T-helper 1 cell treated with Interleukin-12 subunit alpha and Interleukin-12 subunit beta and Interleukin-4 antibody, amounts not matched to agents 30 μg/mL and 1 μg/mL, for 36 hours (primary cell): ENCODE measurements around the gene TTLL11.
"Not testable (repeated sequence)": the region's sequence is repeated elsewhere in the genome, so short reads cannot be mapped to it uniquely, and the experiment has no call there.

ENCODE experiments used
- H3K27ac Mint-ChIP-seq: one replicate; pipeline ENCODE4 v1.8.0; 2021; ENCODE audit warnings: mild to moderate bottlenecking, mixed read lengths
- H3K27me3 Mint-ChIP-seq: one replicate; pipeline ENCODE4 v1.8.0; 2021; ENCODE audit warnings: low read depth, mixed read lengths
- H3K36me3 Mint-ChIP-seq: one replicate; pipeline ENCODE4 v1.8.0; 2021; ENCODE audit warnings: low read depth, mixed read lengths
- H3K4me1 Mint-ChIP-seq: one replicate; pipeline ENCODE4 v1.8.0; 2021; ENCODE audit warnings: low read depth, mixed read lengths
- H3K4me3 Mint-ChIP-seq: one replicate; pipeline ENCODE4 v1.8.0; 2021; ENCODE audit warnings: mild to moderate bottlenecking, moderate library complexity, mixed read lengths
- H3K9me3 Mint-ChIP-seq: one replicate; pipeline ENCODE4 v1.8.0; 2021; ENCODE audit warnings: mixed read lengths

TTLL11 gene

DNA sequence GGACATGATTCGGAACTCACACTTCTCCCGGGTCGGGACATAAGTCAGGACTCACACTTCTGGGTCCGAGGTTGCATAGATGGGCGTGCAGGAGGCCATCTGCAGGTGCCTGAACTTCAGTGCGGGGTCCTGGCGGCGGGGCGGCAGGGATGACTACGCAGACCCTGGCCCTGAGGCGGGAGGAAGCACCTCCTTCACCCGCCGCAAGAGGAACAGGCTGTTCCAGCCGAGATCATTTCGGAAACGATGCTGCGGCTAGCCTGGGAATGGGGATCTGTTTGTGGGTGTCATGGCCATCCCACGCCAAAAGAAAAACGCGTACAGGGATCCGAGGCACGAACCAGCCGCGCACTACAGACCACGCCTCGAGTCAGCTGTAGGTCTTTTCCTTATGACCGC lies 196.6 kb downstream of the TTLL11 start:
- Mint-ChIP-seq H3K9me3 (peaks cover 4% of the 10 kb centered on the region), H3K27ac (no peak overlapping the region), H3K27me3 (no peaks in the 10 kb centered on the region), H3K4me1 (no peaks in the 10 kb centered on the region), H3K36me3 (no peaks in the 10 kb centered on the region), H3K4me3 (no peak overlapping the region)

GRCh38 chr9:121895818-121896544 lies 197.1 kb downstream of the TTLL11 start:
- Mint-ChIP-seq H3K4me1 (no peaks in the 10 kb centered on the region), H3K27ac (no peak overlapping the region), H3K4me3 (no peak overlapping the region), H3K9me3 (peaks cover 4% of the 10 kb centered on the region), H3K27me3 (no peaks in the 10 kb centered on the region), H3K36me3 (no peaks in the 10 kb centered on the region)

DNA sequence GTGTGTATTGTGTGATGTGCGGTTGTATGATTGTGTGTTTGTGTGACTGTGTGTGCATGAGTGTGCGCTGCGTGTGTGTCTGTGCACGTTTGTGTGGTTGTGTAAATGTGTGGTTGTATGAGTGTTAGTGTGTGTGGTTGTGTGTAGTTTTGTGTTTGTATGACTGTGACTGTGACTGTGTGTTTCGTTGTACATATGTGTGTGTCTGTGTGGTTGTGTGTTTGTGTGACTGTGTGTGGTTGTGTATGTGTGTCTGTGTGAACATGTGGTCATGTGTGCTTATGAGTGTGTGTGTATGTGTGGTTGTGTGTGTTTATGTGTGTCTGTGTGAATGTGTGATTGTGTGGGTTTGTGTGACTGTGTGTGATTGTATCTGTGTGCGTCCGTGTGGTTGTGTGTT lies 197.8 kb downstream of the TTLL11 start:
- Mint-ChIP-seq H3K4me1 (no peaks in the 10 kb centered on the region), H3K27me3 (no peaks in the 10 kb centered on the region), H3K36me3 (no peaks in the 10 kb centered on the region), H3K4me3 (no peak overlapping the region), H3K9me3 (peaks cover under 1% of the 10 kb centered on the region), H3K27ac (no peak overlapping the region)

DNA sequence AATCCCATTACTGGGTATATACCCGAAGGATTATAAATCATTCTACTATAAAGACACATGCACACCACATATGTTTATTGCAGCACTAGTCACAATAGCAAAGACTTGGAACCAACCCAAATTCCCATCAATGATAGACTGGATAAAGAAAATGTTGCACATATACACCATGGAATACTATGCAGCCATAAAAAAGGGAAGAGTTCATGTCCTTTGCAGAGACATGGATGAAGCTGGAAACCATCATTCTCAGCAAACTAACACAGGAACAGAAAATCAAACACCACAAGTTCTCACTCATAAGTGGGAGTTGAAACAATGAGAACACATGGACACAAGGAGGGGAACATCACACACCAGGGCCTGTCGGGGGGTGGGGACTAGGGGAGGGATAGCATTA lies 198.7 kb downstream of the TTLL11 start:
- H3K4me1 Mint-ChIP-seq, H3K36me3 Mint-ChIP-seq, H3K27me3 Mint-ChIP-seq, H3K27ac Mint-ChIP-seq, H3K9me3 Mint-ChIP-seq, H3K4me3 Mint-ChIP-seq: not testable (repeated sequence)

DNA sequence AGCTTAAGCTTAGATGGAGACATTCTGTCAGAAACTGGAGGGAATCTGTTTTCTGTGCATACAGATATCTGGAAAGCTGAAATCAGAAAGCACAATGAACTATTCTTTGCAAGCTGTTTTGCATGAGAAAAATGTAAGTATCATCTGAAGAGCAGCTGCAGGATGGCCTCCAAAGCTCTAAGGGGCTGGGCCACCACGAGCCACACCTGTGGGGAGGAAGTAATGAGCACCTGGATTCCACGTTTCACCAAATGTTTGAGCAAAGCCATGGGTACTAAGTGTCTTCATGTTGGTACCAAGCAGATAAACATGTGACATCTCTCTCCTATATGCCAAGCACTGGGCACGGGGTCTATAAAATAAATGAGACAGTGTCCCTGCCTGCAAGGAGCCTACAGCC lies 199.3 kb downstream of the TTLL11 start:
- Mint-ChIP-seq H3K9me3 (no peaks in the 10 kb centered on the region), H3K36me3 (no peaks in the 10 kb centered on the region), H3K27ac (no peak overlapping the region), H3K27me3 (no peaks in the 10 kb centered on the region), H3K4me1 (no peaks in the 10 kb centered on the region), H3K4me3 (no peak overlapping the region)

DNA sequence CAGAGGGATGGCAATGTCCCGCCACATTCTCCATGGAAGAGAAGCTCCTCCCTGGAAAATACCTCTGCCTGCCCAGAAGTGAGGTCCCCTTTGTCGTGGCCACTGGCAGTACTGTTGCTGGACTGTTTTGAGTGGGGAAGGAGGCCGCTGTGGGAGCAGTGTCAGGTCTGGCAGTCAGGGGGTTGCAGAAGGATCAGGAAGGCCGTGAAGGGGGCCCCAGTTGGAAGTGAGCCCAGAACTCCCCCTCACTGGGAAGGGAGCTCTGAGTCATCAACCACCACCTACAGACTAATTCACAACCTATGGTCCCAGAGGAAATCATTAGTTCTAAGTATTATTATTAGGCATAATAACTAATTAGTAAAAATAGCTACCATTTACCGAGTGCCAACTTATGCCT lies 200.4 kb downstream of the TTLL11 start:
- no peak overlapping the region for H3K4me3 Mint-ChIP-seq
- no peaks in the 10 kb centered on the region for H3K4me1 Mint-ChIP-seq
- no peaks in the 10 kb centered on the region for H3K9me3 Mint-ChIP-seq
- no peak overlapping the region for H3K27ac Mint-ChIP-seq
- no peaks in the 10 kb centered on the region for H3K36me3 Mint-ChIP-seq
- no peaks in the 10 kb centered on the region for H3K27me3 Mint-ChIP-seq

- Mint-ChIP-seq H3K4me3 (no peak overlapping the region), H3K27me3 (no peaks in the 10 kb centered on the region), H3K4me1 (peaks cover 5% of the 10 kb centered on the region), H3K36me3 (no peaks in the 10 kb centered on the region), H3K9me3 (no peaks in the 10 kb centered on the region), H3K27ac (no peak overlapping the region)
These were observed 202.4 kb downstream of the TTLL11 start for GRCh38 chr9:121890746-121891145.

- no peaks in the 10 kb centered on the region for H3K36me3 Mint-ChIP-seq
- no peaks in the 10 kb centered on the region for H3K9me3 Mint-ChIP-seq
- peaks cover 5% of the 10 kb centered on the region for H3K4me1 Mint-ChIP-seq
- H3K27ac Mint-ChIP-seq: peak overlapping the region; percentile 33
- H3K27me3 Mint-ChIP-seq: no peaks in the 10 kb centered on the region
- no peak overlapping the region for H3K4me3 Mint-ChIP-seq
These were observed 203.0 kb downstream of the TTLL11 start for GRCh38 chr9:121889990-121890563.

DNA sequence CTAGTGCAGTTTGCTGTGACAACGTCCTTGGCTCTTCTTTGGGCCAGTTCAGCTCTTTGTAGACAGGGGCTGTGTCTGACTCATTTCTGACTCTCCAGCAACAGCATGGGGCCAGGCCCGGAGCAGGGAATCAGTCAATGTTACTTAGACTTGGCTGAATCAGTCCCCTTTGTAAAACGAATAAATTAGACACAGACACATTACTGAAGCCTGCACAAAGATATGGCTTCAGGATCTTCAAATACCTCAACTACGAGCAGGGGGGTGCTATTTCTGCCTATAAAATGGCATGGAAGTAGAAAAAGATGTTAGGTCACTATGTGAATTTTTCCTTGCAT lies 204.7 kb downstream of the TTLL11 start:
- no peaks in the 10 kb centered on the region for H3K9me3 Mint-ChIP-seq
- no peaks in the 10 kb centered on the region for H3K27me3 Mint-ChIP-seq
- H3K4me1 Mint-ChIP-seq: peaks cover 5% of the 10 kb centered on the region
- H3K4me3 Mint-ChIP-seq: no peak overlapping the region
- no peak overlapping the region for H3K27ac Mint-ChIP-seq
- no peaks in the 10 kb centered on the region for H3K36me3 Mint-ChIP-seq

GRCh38 chr9:121887553-121888437 lies 205.3 kb downstream of the TTLL11 start:
- no peaks in the 10 kb centered on the region for H3K36me3 Mint-ChIP-seq

DNA sequence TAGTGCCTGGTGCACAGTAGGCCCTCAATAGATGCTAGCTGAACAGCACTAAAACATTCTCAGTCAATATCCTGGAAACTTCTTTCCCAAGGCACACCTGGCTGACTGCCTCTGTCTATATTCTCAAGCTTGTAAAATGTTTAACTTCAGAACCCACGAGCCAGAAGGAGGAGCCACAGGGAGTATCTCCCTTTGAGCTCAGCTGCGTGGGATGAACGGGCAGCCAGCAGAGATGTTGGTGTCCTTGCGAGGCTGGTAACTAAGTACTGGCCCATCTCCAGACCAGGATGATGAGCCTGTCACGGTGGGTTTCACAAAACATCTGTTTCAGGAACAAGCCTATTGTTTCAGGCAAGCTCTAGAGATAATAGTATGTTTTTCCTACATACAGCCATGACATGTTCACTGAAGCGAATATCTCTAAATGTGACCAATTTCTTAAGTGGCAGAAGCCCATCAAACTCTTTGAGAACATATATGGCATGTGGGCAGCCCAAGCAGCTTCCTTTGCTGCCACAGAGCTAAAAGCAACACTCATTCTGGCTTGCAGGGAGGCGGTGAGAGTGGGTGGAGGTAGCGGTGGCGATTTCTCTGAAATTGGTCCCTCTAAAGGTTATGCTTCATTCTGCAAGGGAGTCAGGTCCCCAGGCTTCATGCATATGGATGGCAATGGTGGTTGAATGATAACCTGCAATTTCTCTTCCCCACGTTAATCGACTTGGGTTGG lies 206.2 kb downstream of the TTLL11 start:
- Mint-ChIP-seq H3K4me3 (no peak overlapping the region), H3K27ac (no peak overlapping the region), H3K27me3 (no peaks in the 10 kb centered on the region), H3K4me1 (peaks cover 5% of the 10 kb centered on the region), H3K36me3 (no peaks in the 10 kb centered on the region), H3K9me3 (no peaks in the 10 kb centered on the region)

More at GRCh38 chr9:121887553-121888437, 205.3 kb downstream of the TTLL11 start:
- peaks cover 5% of the 10 kb centered on the region for H3K4me1 Mint-ChIP-seq
- H3K9me3 Mint-ChIP-seq: no peaks in the 10 kb centered on the region
- H3K27me3 Mint-ChIP-seq: no peaks in the 10 kb centered on the region
- no peak overlapping the region for H3K4me3 Mint-ChIP-seq
- H3K27ac Mint-ChIP-seq: no peak overlapping the region

DNA sequence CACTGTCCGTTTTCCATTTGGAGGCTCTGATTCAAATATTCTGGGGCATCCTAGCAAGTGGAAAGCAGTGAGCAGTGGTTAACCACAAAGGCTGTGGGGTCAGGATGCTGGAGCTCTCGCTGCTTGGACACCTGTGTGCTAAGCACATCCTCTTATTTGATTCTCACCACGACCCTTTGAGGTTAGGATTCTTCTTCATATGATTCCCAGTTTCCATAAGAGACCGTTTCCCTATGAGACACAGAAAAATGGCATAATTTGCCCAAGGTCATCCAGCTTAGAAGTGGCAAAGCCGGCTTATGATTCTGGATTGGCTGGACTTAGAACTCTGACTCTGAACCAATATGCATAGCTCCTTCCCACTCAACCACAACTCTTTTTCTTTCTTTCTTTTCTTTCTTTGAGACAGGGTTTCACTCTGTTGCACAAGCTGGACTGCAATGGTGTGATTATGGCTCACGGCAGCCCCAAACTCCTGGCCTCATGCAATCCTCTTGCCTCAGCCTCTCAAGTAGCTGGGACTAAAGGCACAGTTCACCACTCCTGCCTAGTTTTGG lies 207.7 kb downstream of the TTLL11 start:
- H3K4me3 Mint-ChIP-seq: no peak overlapping the region
- H3K27ac Mint-ChIP-seq: no peak overlapping the region
- H3K27me3 Mint-ChIP-seq: no peaks in the 10 kb centered on the region
- no peaks in the 10 kb centered on the region for H3K9me3 Mint-ChIP-seq
- H3K4me1 Mint-ChIP-seq: peaks cover 5% of the 10 kb centered on the region
- H3K36me3 Mint-ChIP-seq: no peaks in the 10 kb centered on the region

DNA sequence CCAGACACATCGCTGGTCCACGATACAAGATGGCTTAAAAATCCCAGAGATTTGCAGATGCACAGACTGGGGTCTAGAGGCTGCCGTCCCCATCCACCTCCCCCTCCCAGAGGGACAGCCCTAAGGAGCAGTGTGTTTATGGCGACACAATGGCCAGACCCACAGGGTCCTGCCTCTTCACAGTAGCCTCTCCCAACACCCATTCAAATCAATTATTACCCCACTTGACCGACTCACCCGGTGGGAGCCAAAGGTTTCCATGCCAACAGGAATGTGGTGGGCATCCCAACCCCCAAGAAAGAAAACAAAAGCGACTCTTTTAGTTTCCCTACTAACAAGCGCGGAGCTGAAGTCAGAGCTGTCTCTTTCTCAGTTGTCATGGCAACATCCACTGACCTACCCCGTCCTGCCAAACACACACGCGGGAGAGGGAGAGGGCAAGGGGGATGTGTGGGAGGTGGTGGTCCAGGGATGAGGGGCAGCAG lies 209.0 kb downstream of the TTLL11 start:
- Mint-ChIP-seq H3K4me1 (peaks cover 5% of the 10 kb centered on the region), H3K27ac (no peak overlapping the region), H3K4me3 (no peak overlapping the region), H3K27me3 (no peaks in the 10 kb centered on the region), H3K9me3 (no peaks in the 10 kb centered on the region), H3K36me3 (no peaks in the 10 kb centered on the region)
